GM19328 (cell line): ENCODE data around the gene OR1C1.
"Not testable (repeated sequence)": the region's sequence is repeated elsewhere in the genome, so short reads cannot be mapped to it uniquely, and the experiment has no call there.

ENCODE experiments used
- ATAC-seq: cut with Tn5 transposase; IDR thresholded peaks from one replicate; pipeline ENCODE4 v1.9.1; 2021; ENCODE audit warnings: mild to moderate bottlenecking, moderate library complexity; ENCODE audit not compliant: unreplicated experiment

The OR1C1 gene

GRCh38 chr1:247760456-247760855 is at the start of gene OR1C1:
Gene OR1C1, minus strand, starts transcription at chr1:247760556. Its CDS starts 2,150 bp downstream, at chr1:247758406.
- ATAC-seq, result no peak

- ATAC-seq, result no peak
These were observed 37.2 kb upstream of the OR1C1 start for GRCh38 chr1:247797518-247797917.

GRCh38 chr1:247769603-247770002 is 9.2 kb upstream of the OR1C1 start:
- ATAC-seq, result no peak

- ATAC-seq, result not testable (repeated sequence)
These were observed 6.0 kb downstream of the OR1C1 start for GRCh38 chr1:247754311-247754710.

GRCh38 chr1:247749870-247750269 is 10.5 kb downstream of the OR1C1 start:
- ATAC-seq, result no peak

- no peak for ATAC-seq
These were observed 12.3 kb downstream of the OR1C1 start, which contains the start of gene OR14A2 for GRCh38 chr1:247748041-247748440. Gene OR14A2, minus strand, starts transcription at chr1:247748141.

- no peak for ATAC-seq
These were observed 12.7 kb downstream of the OR1C1 start for GRCh38 chr1:247747616-247748015.

GRCh38 chr1:247746391-247746935 is 13.9 kb downstream of the OR1C1 start:
- no peak for ATAC-seq

- ATAC-seq, result not testable (repeated sequence)
These were observed 18.1 kb downstream of the OR1C1 start for GRCh38 chr1:247742215-247742760.

GRCh38 chr1:247741756-247742155 is 18.6 kb downstream of the OR1C1 start:
- no peak for ATAC-seq

GRCh38 chr1:247740721-247741120 is 19.6 kb downstream of the OR1C1 start:
- ATAC-seq, result no peak

- no peak for ATAC-seq
These were observed 22.0 kb downstream of the OR1C1 start, which contains the start of gene OR14K1 for GRCh38 chr1:247738315-247738714. Gene OR14K1, plus strand, starts transcription at chr1:247738615. Its CDS starts 0 bp downstream, at chr1:247738615.

GRCh38 chr1:247721222-247721621 is 39.1 kb downstream of the OR1C1 start:
- no peak for ATAC-seq

- no peak for ATAC-seq
These were observed 43.8 kb downstream of the OR1C1 start, which contains the start of gene OR6F1 for GRCh38 chr1:247716546-247716945. Gene OR6F1, minus strand, starts transcription at chr1:247716646. Its CDS starts 3,891 bp downstream, at chr1:247712755.

GRCh38 chr1:247713753-247714152 is 46.6 kb downstream of the OR1C1 start:
- no peak for ATAC-seq

GRCh38 chr1:247710681-247711080 is 49.7 kb downstream of the OR1C1 start:
- ATAC-seq, result not testable (repeated sequence)
